Stimulated activated naive B cell treated with anti-CD40 and anti-IgM and Interleukin-4, amounts not matched to agents 10 μg/mL and 1 μg/mL and 100 μg/mL, for 72 hours (primary cell): ENCODE data around the gene ZC3H4.

ENCODE experiments used
- ATAC-seq, 2 donors: fragments of 150-1000 bp; cut with Tn5 transposase; replicated peaks; 2 replicates each; pipeline ENCODE4 v1.10.0; 2021; ENCODE audit warnings: moderate library complexity in 1 of 2
- DNase-seq: peaks from one replicate; pipeline ENCODE4 v3.0.0; 2021
- H3K27ac Mint-ChIP-seq: one replicate; pipeline ENCODE4 v1.8.0; 2022; ENCODE audit warnings: mild to moderate bottlenecking, mixed read lengths
- H3K27me3 Mint-ChIP-seq, 2 donors: one replicate each; pipeline ENCODE4 v1.8.0; 2022; ENCODE audit warnings: mixed read lengths in 2 of 2
- H3K36me3 Mint-ChIP-seq, 2 donors: one replicate each; pipeline ENCODE4 v1.8.0; 2022; ENCODE audit warnings: mixed read lengths in 2 of 2, mild to moderate bottlenecking in 1 of 2
- H3K4me1 Mint-ChIP-seq, 2 donors: one replicate each; pipeline ENCODE4 v1.8.0; 2022; ENCODE audit warnings: mixed read lengths in 2 of 2, mild to moderate bottlenecking in 1 of 2
- H3K4me3 Mint-ChIP-seq, 2 donors: one replicate each; pipeline ENCODE4 v1.8.0; 2022; ENCODE audit warnings: mild to moderate bottlenecking in 2 of 2, mixed read lengths in 2 of 2, moderate library complexity in 1 of 2
- H3K9me3 Mint-ChIP-seq, 2 donors: one replicate each; pipeline ENCODE4 v1.8.0; 2022; ENCODE audit warnings: mixed read lengths in 2 of 2, mild to moderate bottlenecking in 1 of 2

Gene ZC3H4

DNA sequence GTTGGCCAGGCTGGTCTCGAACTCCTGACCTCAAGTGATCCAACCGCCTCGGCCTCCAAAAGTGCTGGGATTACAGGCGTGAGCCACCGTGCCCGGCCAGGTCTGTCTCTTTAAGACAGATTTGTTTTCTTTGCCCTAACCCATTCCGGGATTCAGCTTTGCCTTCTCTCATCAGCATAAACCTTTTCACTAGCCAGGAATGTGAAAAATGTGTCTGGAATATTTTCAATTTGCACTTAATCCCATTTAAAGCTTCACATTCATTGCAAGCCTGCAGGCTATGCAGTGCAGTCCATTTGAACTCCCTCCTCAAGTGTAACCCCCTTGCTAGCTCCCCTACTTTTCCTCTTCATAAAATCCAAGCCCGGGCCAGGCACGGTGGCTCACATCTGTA is 64.3 kb downstream of the ZC3H4 start:
- Mint-ChIP-seq H3K4me1 (peaks cover 7 to 26% of the 10 kb centered on the region in 2 donors), H3K4me3 (peak overlapping the region; percentile 99), H3K27ac (peak overlapping the region; percentile 91), H3K9me3 (peaks cover 0 to 4% of the 10 kb centered on the region in 2 donors), H3K36me3 (peaks cover 4 to 8% of the 10 kb centered on the region in 2 donors), H3K27me3 (peaks cover 0 to 11% of the 10 kb centered on the region in 2 donors)
- DNase-seq: no peak
- no peak for ATAC-seq

GRCh38 chr19:47047763-47048405 is 65.7 kb downstream of the ZC3H4 start:
- Mint-ChIP-seq H3K4me1 (peaks cover 7 to 26% of the 10 kb centered on the region in 2 donors), H3K9me3 (peaks cover 0 to 4% of the 10 kb centered on the region in 2 donors), H3K36me3 (peaks cover 4 to 8% of the 10 kb centered on the region in 2 donors), H3K27ac (peak overlapping the region; percentile 91), H3K4me3 (peak overlapping the region; percentile 99), H3K27me3 (no peaks in the 10 kb centered on the region)
- peak; percentile 78 for DNase-seq
- peak; percentile 70 to 71 for ATAC-seq

- DNase-seq (no peak), ATAC-seq (no peak)
- Mint-ChIP-seq H3K36me3 (peaks cover 4 to 8% of the 10 kb centered on the region in 2 donors), H3K27ac (peak overlapping the region; percentile 91), H3K4me1 (peaks cover 7 to 26% of the 10 kb centered on the region in 2 donors), H3K27me3 (no peaks in the 10 kb centered on the region), H3K4me3 (peak overlapping the region; percentile 99), H3K9me3 (peaks cover 0 to 4% of the 10 kb centered on the region in 2 donors)
Observed at GRCh38 chr19:47047272-47047762, 66.3 kb downstream of the ZC3H4 start.

- DNase-seq (no peak), ATAC-seq (no peak)
- Mint-ChIP-seq H3K9me3 (peaks cover 0 to 4% of the 10 kb centered on the region in 2 donors), H3K4me1 (peaks cover 7 to 26% of the 10 kb centered on the region in 2 donors), H3K27me3 (no peaks in the 10 kb centered on the region), H3K27ac (no peak overlapping the region), H3K36me3 (peaks cover 10 to 12% of the 10 kb centered on the region in 2 donors), H3K4me3 (no peak overlapping the region)
Observed at GRCh38 chr19:47045867-47046470, 67.6 kb downstream of the ZC3H4 start.

- ATAC-seq: no peak
- H3K4me3 Mint-ChIP-seq: no peak overlapping the region
- peaks cover 0 to 4% of the 10 kb centered on the region in 2 donors for H3K9me3 Mint-ChIP-seq
- DNase-seq: no peak
- H3K27me3 Mint-ChIP-seq: no peaks in the 10 kb centered on the region
- peaks cover 7 to 26% of the 10 kb centered on the region in 2 donors for H3K4me1 Mint-ChIP-seq
- peaks cover 13 to 14% of the 10 kb centered on the region in 2 donors for H3K36me3 Mint-ChIP-seq
- no peak overlapping the region for H3K27ac Mint-ChIP-seq
Observed at GRCh38 chr19:47044946-47045866, 68.4 kb downstream of the ZC3H4 start.

GRCh38 chr19:47040869-47041268 is 72.7 kb downstream of the ZC3H4 start:
- Mint-ChIP-seq H3K27ac (peak overlapping the region; percentile 20), H3K36me3 (peaks cover 9 to 11% of the 10 kb centered on the region in 2 donors), H3K4me1 (peaks cover 4 to 7% of the 10 kb centered on the region in 2 donors), H3K27me3 (no peaks in the 10 kb centered on the region), H3K9me3 (no peaks in the 10 kb centered on the region), H3K4me3 (no peak overlapping the region)
- DNase-seq (no peak), ATAC-seq (no peak)

GRCh38 chr19:47039239-47039874 is 74.2 kb downstream of the ZC3H4 start:
- no peak for DNase-seq
- Mint-ChIP-seq H3K36me3 (peaks cover 9 to 11% of the 10 kb centered on the region in 2 donors), H3K27me3 (no peaks in the 10 kb centered on the region), H3K9me3 (no peaks in the 10 kb centered on the region), H3K4me1 (peaks cover 14 to 19% of the 10 kb centered on the region in 2 donors), H3K4me3 (no peak overlapping the region), H3K27ac (no peak overlapping the region)
- ATAC-seq: no peak

DNA sequence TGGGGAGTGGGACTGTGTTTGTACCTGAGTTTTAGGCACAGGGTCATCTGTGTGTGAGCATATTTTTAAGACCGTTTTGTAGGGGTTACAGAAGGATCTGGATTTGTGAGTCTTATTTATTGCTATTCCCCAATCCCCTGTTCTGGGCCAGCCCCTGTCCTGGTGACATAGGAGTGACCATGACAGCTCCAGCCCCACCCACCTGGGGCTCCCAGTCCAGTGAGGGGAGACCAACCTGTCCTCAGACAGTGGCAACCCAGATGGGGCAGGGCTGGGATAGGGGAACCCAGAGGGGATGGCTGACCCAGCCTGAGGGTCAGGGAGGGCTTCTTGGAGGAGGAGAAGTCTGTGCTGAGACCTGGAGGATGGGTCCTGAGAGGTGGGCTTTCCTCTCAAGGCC is 75.8 kb downstream of the ZC3H4 start:
- Mint-ChIP-seq H3K36me3 (peaks cover 9 to 11% of the 10 kb centered on the region in 2 donors), H3K27ac (no peak overlapping the region), H3K4me1 (peaks cover 14 to 19% of the 10 kb centered on the region in 2 donors), H3K9me3 (no peaks in the 10 kb centered on the region), H3K27me3 (no peaks in the 10 kb centered on the region), H3K4me3 (no peak overlapping the region)
- ATAC-seq: no peak
- no peak for DNase-seq

DNA sequence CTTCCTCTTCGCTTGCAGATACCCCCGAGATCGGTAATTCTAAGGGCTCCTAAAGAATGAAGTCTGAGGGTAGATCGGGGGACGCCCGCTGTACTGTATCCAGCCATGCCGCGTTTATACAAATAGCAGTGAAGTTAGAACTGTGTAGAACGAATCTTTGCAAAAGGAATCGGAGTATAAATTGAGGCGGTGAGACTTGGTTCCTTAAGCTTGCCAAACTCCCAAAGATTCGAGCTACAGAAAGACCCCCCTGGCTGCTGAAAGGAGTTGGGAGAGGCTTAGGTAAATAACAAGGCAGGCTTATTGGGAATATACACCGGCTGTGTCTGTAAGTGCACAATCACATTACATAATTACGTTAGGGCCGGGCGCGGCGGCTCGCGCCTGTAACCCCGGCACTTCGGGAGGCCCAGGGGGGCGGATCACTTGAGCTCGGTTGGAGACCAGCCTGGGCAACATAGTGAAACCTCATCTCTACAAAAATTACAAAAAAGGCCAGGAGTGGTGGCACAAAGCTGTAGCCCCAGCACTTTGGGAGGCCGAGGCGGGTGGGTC is 77.4 kb downstream of the ZC3H4 start:
- peaks cover 3 to 8% of the 10 kb centered on the region in 2 donors for H3K36me3 Mint-ChIP-seq
- peak overlapping the region; percentile 90 for H3K27ac Mint-ChIP-seq
- H3K27me3 Mint-ChIP-seq: peaks cover 10 to 11% of the 10 kb centered on the region in 2 donors
- H3K4me1 Mint-ChIP-seq: peaks cover 20 to 28% of the 10 kb centered on the region in 2 donors
- H3K4me3 Mint-ChIP-seq: peak overlapping the region; percentile 79 to 95
- DNase-seq (no peak), ATAC-seq (peak; percentile 61 to 65)
- no peaks in the 10 kb centered on the region for H3K9me3 Mint-ChIP-seq

DNA sequence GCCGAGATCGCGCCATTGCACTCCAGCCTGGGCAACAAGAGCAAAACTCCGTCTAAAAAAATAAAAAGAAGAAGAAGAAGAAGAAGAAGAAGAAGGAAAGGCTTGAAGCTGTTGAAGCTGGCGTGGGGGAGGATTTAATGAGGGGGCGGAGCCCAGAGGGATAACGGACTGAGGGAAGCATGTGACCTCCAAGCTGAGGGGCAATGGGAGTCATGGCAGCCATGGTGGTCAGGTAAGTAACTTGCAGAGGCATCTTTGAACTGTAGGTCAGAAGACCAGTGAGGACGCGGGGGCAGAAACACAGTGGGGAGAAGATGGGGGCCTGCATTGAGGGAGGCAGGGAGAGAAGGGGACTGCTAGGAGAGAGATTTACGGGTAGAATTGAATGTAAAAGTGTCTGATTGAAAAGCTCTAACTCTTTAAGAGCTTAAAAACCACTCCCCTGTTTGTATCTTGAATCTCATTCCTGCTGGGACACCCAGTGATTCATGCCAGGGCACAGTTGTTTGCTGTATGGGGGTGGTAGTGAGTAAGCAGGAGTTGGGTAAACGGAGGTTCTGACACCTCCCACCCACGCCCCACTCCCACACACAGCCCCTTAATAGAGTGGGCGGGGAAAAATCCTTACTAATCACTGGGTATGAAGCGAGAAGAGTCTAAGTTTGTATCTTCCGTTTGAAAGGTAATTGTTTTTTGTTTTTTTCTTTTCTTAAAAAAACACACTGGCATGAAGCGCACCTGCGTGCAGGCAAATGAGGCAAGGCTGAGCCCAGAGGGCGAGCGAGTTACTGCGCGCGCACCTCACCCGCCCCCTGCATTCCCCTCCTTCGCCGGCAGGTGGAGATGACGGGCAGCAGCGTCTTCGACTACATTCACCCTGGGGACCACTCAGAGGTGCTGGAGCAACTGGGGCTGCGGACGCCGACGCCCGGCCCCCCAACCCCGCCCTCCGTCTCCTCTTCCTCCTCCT is 78.2 kb downstream of the ZC3H4 start:
- no peaks in the 10 kb centered on the region for H3K9me3 Mint-ChIP-seq
- H3K4me3 Mint-ChIP-seq: peak overlapping the region; percentile 79 to 95
- peaks cover 2 to 4% of the 10 kb centered on the region in 2 donors for H3K36me3 Mint-ChIP-seq
- ATAC-seq (peak; percentile 94 to 96), DNase-seq (peak; percentile 92)
- peaks cover 15 to 17% of the 10 kb centered on the region in 2 donors for H3K27me3 Mint-ChIP-seq
- peaks cover 20 to 28% of the 10 kb centered on the region in 2 donors for H3K4me1 Mint-ChIP-seq
- peak overlapping the region; percentile 90 for H3K27ac Mint-ChIP-seq

- no peak overlapping the region for H3K4me3 Mint-ChIP-seq
- DNase-seq (no peak), ATAC-seq (peak; percentile 44 to 46)
- H3K27me3 Mint-ChIP-seq: peaks cover 36 to 46% of the 10 kb centered on the region in 2 donors
- H3K27ac Mint-ChIP-seq: no peak overlapping the region
- H3K4me1 Mint-ChIP-seq: peaks cover 20 to 28% of the 10 kb centered on the region in 2 donors
- no peaks in the 10 kb centered on the region for H3K36me3 Mint-ChIP-seq
- H3K9me3 Mint-ChIP-seq: no peaks in the 10 kb centered on the region
Observed at GRCh38 chr19:47032171-47032811, 81.3 kb downstream of the ZC3H4 start.

DNA sequence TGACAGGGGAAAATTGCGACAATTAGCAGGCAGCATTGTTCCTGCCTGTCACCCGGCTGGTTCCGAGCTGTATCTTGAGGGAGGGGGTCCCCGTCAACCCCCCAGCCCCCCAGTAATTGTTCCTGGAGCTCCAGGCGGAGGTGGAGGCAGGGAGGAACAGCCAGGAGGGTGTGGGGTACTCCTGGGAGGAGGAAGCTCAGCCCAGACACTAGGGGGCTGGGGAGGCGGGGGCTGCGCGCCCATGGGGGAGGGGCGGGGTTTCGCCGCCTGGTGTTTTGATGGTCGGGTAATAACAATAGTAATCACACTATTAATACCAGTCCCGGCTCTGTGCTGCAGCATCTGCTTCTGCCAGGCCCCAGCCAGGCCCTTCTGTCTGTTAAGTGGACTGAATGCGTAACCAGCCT is 85.4 kb downstream of the ZC3H4 start:
- no peak overlapping the region for H3K4me3 Mint-ChIP-seq
- no peaks in the 10 kb centered on the region for H3K9me3 Mint-ChIP-seq
- H3K36me3 Mint-ChIP-seq: peaks cover 0 to 3% of the 10 kb centered on the region in 2 donors
- ATAC-seq (no peak), DNase-seq (no peak)
- H3K27ac Mint-ChIP-seq: no peak overlapping the region
- H3K27me3 Mint-ChIP-seq: peaks cover 60 to 76% of the 10 kb centered on the region in 2 donors
- H3K4me1 Mint-ChIP-seq: peaks cover 7 to 12% of the 10 kb centered on the region in 2 donors
